GM23248 (cell line): Measurements from ENCODE around the gene GDI1. TPM values are rescaled to one million over a fixed set of nuclear protein-coding genes. Genes with fewer than 3 reads are reported as not detected.

Experiments used
- DNase-seq: peaks from one replicate; pipeline ENCODE4 v3.0.0-alpha.2; 2015
- H2AFZ ChIP-seq: fragments of 200-600 bp; sonication (generic); 2 replicates; pipeline ENCODE4 v1.6.1; 2016; ENCODE audit warnings: antibody characterized with exemption
- H3F3A ChIP-seq: fragments of 200-600 bp; sonication (generic); 2 replicates; pipeline ENCODE4 v1.6.1; 2016; ENCODE audit warnings: mild to moderate bottlenecking, antibody characterized with exemption, mixed run types; ENCODE audit not compliant: insufficient read depth
- H3K27ac ChIP-seq: fragments of 200-600 bp; sonication (generic); 2 replicates; pipeline ENCODE4 v1.5.1; 2016; ENCODE audit warnings: mild to moderate bottlenecking
- H3K27me3 ChIP-seq: fragments of 200-600 bp; sonication (generic); replicated peaks from 2 replicates; pipeline ENCODE4 v1.6.1; 2016; ENCODE audit warnings: mild to moderate bottlenecking; ENCODE audit not compliant: insufficient read depth
- H3K36me3 ChIP-seq: fragments of 200-600 bp; sonication (generic); 2 replicates; pipeline ENCODE4 v1.6.1; 2016; ENCODE audit warnings: low read depth, mild to moderate bottlenecking
- H3K4me1 ChIP-seq: fragments of 200-600 bp; sonication (generic); 2 replicates; pipeline ENCODE4 v1.6.1; 2016; ENCODE audit warnings: mild to moderate bottlenecking; ENCODE audit not compliant: insufficient read depth
- H3K4me2 ChIP-seq: fragments of 200-600 bp; sonication (generic); one replicate; pipeline ENCODE4 v1.6.1; 2016; ENCODE audit warnings: mild to moderate bottlenecking; ENCODE audit not compliant: unreplicated experiment
- H3K4me3 ChIP-seq: fragments of 200-600 bp; sonication (generic); 2 replicates; pipeline ENCODE4 v1.5.1; 2016; ENCODE audit warnings: mild to moderate bottlenecking
- H3K79me2 ChIP-seq: fragments of 200-600 bp; sonication (generic); 2 replicates; pipeline ENCODE4 v1.6.1; 2016; ENCODE audit warnings: mild to moderate bottlenecking; ENCODE audit not compliant: insufficient read depth
- H3K9ac ChIP-seq: fragments of 200-600 bp; sonication (generic); 2 replicates; pipeline ENCODE4 v1.6.1; 2016; ENCODE audit warnings: mild to moderate bottlenecking
- H3K9me2 ChIP-seq: fragments of 200-600 bp; sonication (generic); 2 replicates; pipeline ENCODE4 v1.6.1; 2016; ENCODE audit warnings: mixed run types, mild to moderate bottlenecking, moderate library complexity; ENCODE audit not compliant: insufficient read depth
- H3K9me3 ChIP-seq: fragments of 200-600 bp; sonication (generic); one replicate; pipeline ENCODE4 v1.6.1; 2017; ENCODE audit warnings: low read depth
- H4K20me1 ChIP-seq: fragments of 200-600 bp; sonication (generic); 2 replicates; pipeline ENCODE4 v1.6.0; 2016; ENCODE audit not compliant: insufficient read depth
- EZH2 ChIP-seq: fragments of 200-600 bp; sonication (generic); IDR thresholded peaks from 2 replicates; pipeline ENCODE4 v1.6.1; 2018; ENCODE audit warnings: antibody characterized with exemption, mild to moderate bottlenecking; ENCODE audit not compliant: insufficient read depth, poor library complexity, severe bottlenecking
- EZH2phosphoT487 ChIP-seq: fragments of 200-600 bp; sonication (generic); IDR thresholded peaks from 2 replicates; pipeline ENCODE4 v1.6.1; 2018; ENCODE audit warnings: antibody characterized with exemption, moderate library complexity, mild to moderate bottlenecking, low read depth; ENCODE audit not compliant: insufficient read depth
- WGBS, 2 experiments: methylation state at CpG; one replicate each; pipeline ENCODE4 v1.1.6; 2015 to 2017; ENCODE audit warnings: low lambda C conversion rate in 2 of 2, low coverage in 1 of 2; ENCODE audit errors: missing lambda C conversion rate in 2 of 2; 5-methylcytosine and 5-hydroxymethylcytosine counted together
- in situ Hi-C: fragments of 300-500 bp; cut with MboI; formaldehyde crosslinking; loops from 2 replicates; pipeline ENCODE4 v1.15.0; 2020
- polyA plus RNA-seq: library from polyadenylated mRNA; unstranded; fragments of >200 nt; fragmentation: Nextera tagmentation; extraction: Ambion mirVana; gene quantifications from 2 replicates; pipeline ENCODE4 v1.2.1, GENCODE V29; 2016
- total RNA-seq: library from RNA; depleted of rRNA; stranded (reverse); fragments of >200 nt; shearing (Covaris generic); gene quantifications from 2 replicates; pipeline ENCODE4 v1.2.3, GENCODE V29; 2014

GDI1 gene
- total and polyA plus RNA-seq, 2 experiments from 2014 or later = 87.1 to 196 TPM

- no peak for TF ChIP-seq EZH2
- TF ChIP-seq EZH2phosphoT487 = no peak
- Histone ChIP-seq H4K20me1 (no peaks in the 10 kb centered on the region), H2AFZ (no peak overlapping the region), H3K9ac (no peak overlapping the region), H3K4me1 (no peaks in the 10 kb centered on the region), H3K27me3 (no peaks in the 10 kb centered on the region), H3K36me3 (no peaks in the 10 kb centered on the region), H3K9me2 (no peaks in the 10 kb centered on the region), H3K27ac (no peak overlapping the region), H3F3A (no peaks in the 10 kb centered on the region), H3K9me3 (no peaks in the 10 kb centered on the region), H3K4me2 (no peak overlapping the region), H3K4me3 (no peak overlapping the region), H3K79me2 (peaks cover 35% of the 10 kb centered on the region)
- WGBS, 2 experiments = 91 to 97% methylated on average over 10 to 14 of the region's 14 CpGs
- DNase-seq = no peak
- in situ Hi-C loops = no loop called here
These were observed 28.6 kb downstream of the GDI1 start for GRCh38 chrX:154465601-154466000.

- Histone ChIP-seq H3K27ac (no peak overlapping the region), H3K79me2 (peaks cover 31% of the 10 kb centered on the region), H3K4me3 (no peak overlapping the region), H4K20me1 (no peaks in the 10 kb centered on the region), H3K36me3 (no peaks in the 10 kb centered on the region), H3F3A (no peaks in the 10 kb centered on the region), H2AFZ (no peak overlapping the region), H3K4me1 (no peaks in the 10 kb centered on the region), H3K9me3 (no peaks in the 10 kb centered on the region), H3K4me2 (no peak overlapping the region), H3K27me3 (no peaks in the 10 kb centered on the region), H3K9ac (no peak overlapping the region), H3K9me2 (no peaks in the 10 kb centered on the region)
- TF ChIP-seq EZH2 = no peak
- TF ChIP-seq EZH2phosphoT487 = no peak
- DNase-seq = no peak
- in situ Hi-C loops = no loop called here
- 80 to 85% methylated on average over 12 to 24 of the region's 32 CpGs for WGBS, 2 experiments
These were observed 29.1 kb downstream of the GDI1 start for GRCh38 chrX:154466036-154466435.

GRCh38 chrX:154466907-154467306 lies 30.0 kb downstream of the GDI1 start:
- no peaks in the 10 kb centered on the region for H3K4me1 ChIP-seq
- peaks cover 22% of the 10 kb centered on the region for H3K79me2 ChIP-seq
- H3K36me3 ChIP-seq = no peaks in the 10 kb centered on the region
- H4K20me1 ChIP-seq = no peaks in the 10 kb centered on the region
- WGBS, 2 experiments = 82 to 100% methylated on average over 3 to 4 of the region's 15 CpGs
- TF ChIP-seq EZH2phosphoT487 = no peak
- no peak for TF ChIP-seq EZH2
- H3K9me3 ChIP-seq = no peaks in the 10 kb centered on the region
- H3F3A ChIP-seq = no peaks in the 10 kb centered on the region
- no peak overlapping the region for H3K9ac ChIP-seq
- no peak overlapping the region for H3K4me3 ChIP-seq
- H3K9me2 ChIP-seq = no peaks in the 10 kb centered on the region
- no peak overlapping the region for H3K27ac ChIP-seq
- H3K4me2 ChIP-seq = no peak overlapping the region
- H2AFZ ChIP-seq = no peak overlapping the region
- in situ Hi-C loops = no loop called here
- no peaks in the 10 kb centered on the region for H3K27me3 ChIP-seq
- DNase-seq = no peak

- Histone ChIP-seq H3K4me1 (no peaks in the 10 kb centered on the region), H3K79me2 (peaks cover 16% of the 10 kb centered on the region), H3K9ac (no peak overlapping the region), H3F3A (no peaks in the 10 kb centered on the region), H3K9me3 (no peaks in the 10 kb centered on the region), H3K4me3 (no peak overlapping the region), H3K36me3 (no peaks in the 10 kb centered on the region), H3K9me2 (no peaks in the 10 kb centered on the region), H3K27ac (no peak overlapping the region), H3K27me3 (no peaks in the 10 kb centered on the region), H2AFZ (no peak overlapping the region), H3K4me2 (no peak overlapping the region), H4K20me1 (no peaks in the 10 kb centered on the region)
- no peak for DNase-seq
- no peak for TF ChIP-seq EZH2phosphoT487
- no peak for TF ChIP-seq EZH2
- in situ Hi-C loops = no loop called here
- 94% methylated on average over 15 of the region's 21 CpGs; no CpG with 5 or more reads in 1 of the 2 experiments for WGBS, 2 experiments
These were observed 30.6 kb downstream of the GDI1 start for GRCh38 chrX:154467556-154467955.

- no peak overlapping the region for H3K9ac ChIP-seq
- H3K4me2 ChIP-seq = no peak overlapping the region
- WGBS, 2 experiments = 98 to 100% methylated on average over 4 to 23 of the region's 23 CpGs
- no peak for DNase-seq
- H3K9me2 ChIP-seq = no peaks in the 10 kb centered on the region
- no peaks in the 10 kb centered on the region for H3K36me3 ChIP-seq
- no peaks in the 10 kb centered on the region for H3K4me1 ChIP-seq
- no peak overlapping the region for H3K27ac ChIP-seq
- no peak for TF ChIP-seq EZH2
- no peak for TF ChIP-seq EZH2phosphoT487
- no peaks in the 10 kb centered on the region for H3K27me3 ChIP-seq
- H4K20me1 ChIP-seq = no peaks in the 10 kb centered on the region
- H3F3A ChIP-seq = no peaks in the 10 kb centered on the region
- H2AFZ ChIP-seq = no peak overlapping the region
- H3K9me3 ChIP-seq = no peaks in the 10 kb centered on the region
- 0 out of 2 replicates have a peak, but pooled peaks cover 9% of the 10 kb centered on the region for H3K79me2 ChIP-seq
- in situ Hi-C loops = no loop called here
- no peak overlapping the region for H3K4me3 ChIP-seq
These were observed 31.3 kb downstream of the GDI1 start for GRCh38 chrX:154468217-154468616.
